Smooth muscle cell (in vitro differentiated cells): ENCODE results near the gene RIMS4. TPM values are rescaled to one million over a fixed set of nuclear protein-coding genes. Genes with fewer than 3 reads are reported as not detected.

Experiments
- DNase-seq: peaks from one replicate; lab custom pipeline; 2025; ENCODE audit not compliant: unreplicated experiment; lab: John Stamatoyannopoulos, UW
- H2AFZ ChIP-seq: fragments of 200-600 bp; sonication (generic); 2 replicates; pipeline ENCODE4 v1.6.0; 2016; ENCODE audit warnings: antibody characterized with exemption, low read depth, mild to moderate bottlenecking
- H3F3A ChIP-seq: fragments of 200-600 bp; sonication (generic); 2 replicates; pipeline ENCODE4 v1.6.0; 2017; ENCODE audit warnings: antibody characterized with exemption, low read depth
- H3K27ac ChIP-seq: fragments of 200-600 bp; sonication (generic); 2 replicates; pipeline ENCODE4 v1.5.1; 2016; ENCODE audit warnings: low read depth, mild to moderate bottlenecking
- H3K27me3 ChIP-seq: fragments of 200-600 bp; sonication (generic); 2 replicates; pipeline ENCODE4 v1.6.1; 2016; ENCODE audit warnings: low read depth, mild to moderate bottlenecking
- H3K36me3 ChIP-seq: fragments of 200-600 bp; sonication (generic); 2 replicates; pipeline ENCODE4 v1.5.1; 2016; ENCODE audit warnings: low read depth
- H3K4me1 ChIP-seq: fragments of 200-600 bp; sonication (generic); 2 replicates; pipeline ENCODE4 v1.5.1; 2016; ENCODE audit warnings: low read depth
- H3K4me2 ChIP-seq: fragments of 200-600 bp; sonication (generic); 2 replicates; pipeline ENCODE4 v1.6.0; 2016; ENCODE audit warnings: mild to moderate bottlenecking
- H3K4me3 ChIP-seq: fragments of 200-600 bp; sonication (generic); 2 replicates; pipeline ENCODE4 v1.5.1; 2016; ENCODE audit warnings: mild to moderate bottlenecking
- H3K79me2 ChIP-seq: fragments of 200-600 bp; sonication (generic); 2 replicates; pipeline ENCODE4 v1.6.0; 2016; ENCODE audit warnings: low read depth, mild to moderate bottlenecking
- H3K9ac ChIP-seq: fragments of 200-600 bp; sonication (generic); 2 replicates; pipeline ENCODE4 v1.6.0; 2016; ENCODE audit warnings: low read depth
- H3K9me3 ChIP-seq: fragments of 200-600 bp; sonication (generic); replicated peaks from 2 replicates; pipeline ENCODE4 v1.5.1; 2016; ENCODE audit warnings: low read depth
- H4K20me1 ChIP-seq: fragments of 200-600 bp; sonication (generic); 2 replicates; pipeline ENCODE4 v1.6.0; 2016; ENCODE audit warnings: low read depth
- CTCF ChIP-seq: fragments of 200-600 bp; sonication (generic); IDR thresholded peaks from 2 replicates; pipeline ENCODE4 v1.5.1; 2017; ENCODE audit warnings: borderline replicate concordance, mild to moderate bottlenecking, antibody characterized with exemption; ENCODE audit not compliant: insufficient read depth, poor library complexity, severe bottlenecking
- WGBS: methylation state at CpG from one replicate; pipeline ENCODE4 v1.1.7; 2016; ENCODE audit warnings: low lambda C conversion rate; 5-methylcytosine and 5-hydroxymethylcytosine counted together
- polyA plus RNA-seq: library from polyadenylated mRNA; unstranded; fragments of >200 nt; fragmentation: Nextera tagmentation; extraction: Ambion mirVana; gene quantifications from 2 replicates; pipeline ENCODE4 v1.2.1, GENCODE V29; 2016
- total RNA-seq: library from RNA; depleted of rRNA; stranded (reverse); fragments of >200 nt; gene quantifications from 2 replicates; pipeline ENCODE4 v1.2.3, GENCODE V29; 2014

RIMS4 gene
- total and polyA plus RNA-seq, 2 experiments from 2014 or later: not detected

GRCh38 chr20:44758247-44759101 lies 51.9 kb downstream of the RIMS4 start:
- H3K79me2 ChIP-seq: no peaks in the 10 kb centered on the region
- 87% methylated on average over 10 of the region's 10 CpGs for WGBS

GRCh38 chr20:44756956-44757355 lies 53.4 kb downstream of the RIMS4 start:
- no peak overlapping the region for H2AFZ ChIP-seq
- no peaks in the 10 kb centered on the region for H4K20me1 ChIP-seq
- no peaks in the 10 kb centered on the region for H3K36me3 ChIP-seq
- no peaks in the 10 kb centered on the region for H3K4me1 ChIP-seq
- H3K27ac ChIP-seq: no peak overlapping the region
- no peaks in the 10 kb centered on the region for H3F3A ChIP-seq
- WGBS: 91% methylated on average over 5 of the region's 5 CpGs
- DNase-seq: no peak
- no peak for TF ChIP-seq CTCF
- H3K79me2 ChIP-seq: no peaks in the 10 kb centered on the region
- H3K4me2 ChIP-seq: no peak overlapping the region
- H3K9ac ChIP-seq: no peak overlapping the region
- H3K4me3 ChIP-seq: no peak overlapping the region
- no peaks in the 10 kb centered on the region for H3K9me3 ChIP-seq
- H3K27me3 ChIP-seq: no peaks in the 10 kb centered on the region

More at GRCh38 chr20:44758247-44759101, 51.9 kb downstream of the RIMS4 start:
- Histone ChIP-seq H3K36me3 (no peaks in the 10 kb centered on the region), H3K4me3 (no peak overlapping the region), H3K4me2 (no peak overlapping the region), H3K27ac (no peak overlapping the region), H2AFZ (no peak overlapping the region), H3K27me3 (no peaks in the 10 kb centered on the region), H3F3A (no peaks in the 10 kb centered on the region), H3K9ac (no peak overlapping the region), H3K9me3 (no peaks in the 10 kb centered on the region), H3K4me1 (no peaks in the 10 kb centered on the region), H4K20me1 (no peaks in the 10 kb centered on the region)
- DNase-seq: no peak
- no peak for TF ChIP-seq CTCF

- Histone ChIP-seq H3K9ac (no peak overlapping the region), H3K27ac (no peak overlapping the region), H3K4me1 (no peaks in the 10 kb centered on the region), H3K9me3 (no peaks in the 10 kb centered on the region), H3K79me2 (no peaks in the 10 kb centered on the region), H4K20me1 (no peaks in the 10 kb centered on the region), H3F3A (no peaks in the 10 kb centered on the region), H2AFZ (no peak overlapping the region), H3K4me2 (no peak overlapping the region), H3K36me3 (no peaks in the 10 kb centered on the region), H3K4me3 (no peak overlapping the region), H3K27me3 (no peaks in the 10 kb centered on the region)
- 90% methylated on average over 18 of the region's 18 CpGs for WGBS
- DNase-seq: no peak
- no peak for TF ChIP-seq CTCF
Measured at GRCh38 chr20:44756011-44756688, 54.2 kb downstream of the RIMS4 start.
